ENCODE measurements around the gene SSMEM1. TPM values are rescaled to one million over a fixed set of nuclear protein-coding genes. Genes with fewer than 3 reads are reported as not detected.

Gene SSMEM1
- total RNA-seq, 1 experiment from 2014 or later = not detected

DNA sequence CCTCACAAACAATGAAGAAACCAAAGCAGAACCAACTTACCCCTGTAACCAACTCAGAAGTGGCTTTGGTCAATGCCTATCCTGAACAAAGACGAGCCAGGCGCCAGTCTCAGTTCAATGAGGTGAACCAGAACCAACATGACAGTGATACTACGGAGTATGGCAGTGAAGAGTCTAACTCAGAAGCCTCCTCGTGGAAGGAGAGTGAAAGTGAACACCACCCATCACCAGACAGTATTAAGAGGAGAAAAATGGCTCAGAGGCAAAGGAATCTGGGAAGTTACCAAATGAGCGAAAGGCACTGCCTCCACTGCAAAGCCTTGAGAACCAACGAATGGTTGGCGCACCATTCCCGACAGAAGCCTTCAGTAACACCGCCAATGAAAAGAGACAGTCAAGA lies 8.4 kb downstream of the SSMEM1 start:
- Histone ChIP-seq H3K9me3 (ENCODE audit: control insufficient read depth, insufficient read depth, low read depth, low read length) (no peaks in the 10 kb centered on the region), H3K27ac (ENCODE audit: low read length) (no peak overlapping the region), H3K27me3 (ENCODE audit: control insufficient read depth, insufficient read depth, low read length) (no peaks in the 10 kb centered on the region), H3K4me3 (ENCODE audit: low read depth in 2 of 2, low read length in 2 of 2) (no peak overlapping the region), H3K4me1 (ENCODE audit: control insufficient read depth, insufficient read depth, low read length) (no peaks in the 10 kb centered on the region), H3K36me3 (ENCODE audit: control insufficient read depth, insufficient read depth, low read length) (no peaks in the 10 kb centered on the region)
- ChIA-PET CTCF (no interaction called here), POLR2A (no interaction called here)
- no TSS peak for BruUV-seq (replicated peaks)
- ATAC-seq (no peak), DNase-seq (ENCODE audit: low read depth, low spot score) (no peak)
- no peak for TF ChIP-seq SIN3A (IDR thresholded peaks at IDR 0.05; ENCODE audit: borderline replicate concordance, insufficient read depth, low read depth, low read length)
- TF ChIP-seq POLR2AphosphoS5 (IDR thresholded peaks at IDR 0.05; ENCODE audit: low read depth, low read length) = no peak
- no peak for TF ChIP-seq CTCF (IDR thresholded peaks at IDR 0.05)
- TF ChIP-seq TCF7L2 (IDR thresholded peaks at IDR 0.05; ENCODE audit: low read depth, low read length) = no peak
- in situ Hi-C loops (cut with HindIII; ENCODE audit: low pct_unique_long_range_greater_than_20kb, low sequenced_read_pairs) (no loop called here), intact Hi-C loops (cut with micrococcal nuclease; ENCODE audit: unreplicated experiment) (no loop called here)

- in situ Hi-C loops (cut with HindIII; ENCODE audit: low pct_unique_long_range_greater_than_20kb, low sequenced_read_pairs) (no loop called here), intact Hi-C loops (cut with micrococcal nuclease; ENCODE audit: unreplicated experiment) (no loop called here)
- ChIA-PET POLR2A (no interaction called here), CTCF (no interaction called here)
- H3K4me1 ChIP-seq (ENCODE audit: control insufficient read depth, insufficient read depth, low read length) = no peaks in the 10 kb centered on the region
- ATAC-seq (no peak), DNase-seq (ENCODE audit: low read depth, low spot score) (no peak)
- TF ChIP-seq CTCF (IDR thresholded peaks at IDR 0.05) (no peak), POLR2AphosphoS5 (IDR thresholded peaks at IDR 0.05; ENCODE audit: low read depth, low read length) (no peak), REST (IDR thresholded peaks at IDR 0.05; ENCODE audit: insufficient read depth in 1 of 2, low read depth in 2 of 2, low read length in 1 of 2) (no peak), SIN3A (IDR thresholded peaks at IDR 0.05; ENCODE audit: borderline replicate concordance, insufficient read depth, low read depth, low read length) (no peak), TCF7L2 (IDR thresholded peaks at IDR 0.05; ENCODE audit: low read depth, low read length) (no peak)
- no peak overlapping the region for H3K27ac ChIP-seq (ENCODE audit: low read length)
- no peaks in the 10 kb centered on the region for H3K27me3 ChIP-seq (ENCODE audit: control insufficient read depth, insufficient read depth, low read length)
- H3K4me3 ChIP-seq (ENCODE audit: low read depth in 2 of 2, low read length in 2 of 2) = no peak overlapping the region
- H3K9me3 ChIP-seq (ENCODE audit: control insufficient read depth, insufficient read depth, low read depth, low read length) = no peaks in the 10 kb centered on the region
- no TSS peak for BruUV-seq (replicated peaks)
- no peaks in the 10 kb centered on the region for H3K36me3 ChIP-seq (ENCODE audit: control insufficient read depth, insufficient read depth, low read length)
Observed at GRCh38 chr7:130216750-130217149, 9.1 kb downstream of the SSMEM1 start.

Measured in Panc1 (cell line).